GM23248 (cell line): Measurements from ENCODE around the gene DNMT1.

Experiments used
- EZH2 ChIP-seq: fragments of 200-600 bp; sonication (generic); IDR thresholded peaks from 2 replicates; pipeline ENCODE4 v1.6.1; 2018; ENCODE audit warnings: antibody characterized with exemption, mild to moderate bottlenecking; ENCODE audit not compliant: insufficient read depth, poor library complexity, severe bottlenecking
- EZH2phosphoT487 ChIP-seq: fragments of 200-600 bp; sonication (generic); IDR thresholded peaks from 2 replicates; pipeline ENCODE4 v1.6.1; 2018; ENCODE audit warnings: antibody characterized with exemption, moderate library complexity, mild to moderate bottlenecking, low read depth; ENCODE audit not compliant: insufficient read depth

- TF ChIP-seq EZH2 (no peak), EZH2phosphoT487 (no peak)
Observed at GRCh38 chr19:10209315-10209714, 14.6 kb upstream of the DNMT1 start.
